ENCODE measurements around the gene COL6A6.

The COL6A6 gene, protein sequence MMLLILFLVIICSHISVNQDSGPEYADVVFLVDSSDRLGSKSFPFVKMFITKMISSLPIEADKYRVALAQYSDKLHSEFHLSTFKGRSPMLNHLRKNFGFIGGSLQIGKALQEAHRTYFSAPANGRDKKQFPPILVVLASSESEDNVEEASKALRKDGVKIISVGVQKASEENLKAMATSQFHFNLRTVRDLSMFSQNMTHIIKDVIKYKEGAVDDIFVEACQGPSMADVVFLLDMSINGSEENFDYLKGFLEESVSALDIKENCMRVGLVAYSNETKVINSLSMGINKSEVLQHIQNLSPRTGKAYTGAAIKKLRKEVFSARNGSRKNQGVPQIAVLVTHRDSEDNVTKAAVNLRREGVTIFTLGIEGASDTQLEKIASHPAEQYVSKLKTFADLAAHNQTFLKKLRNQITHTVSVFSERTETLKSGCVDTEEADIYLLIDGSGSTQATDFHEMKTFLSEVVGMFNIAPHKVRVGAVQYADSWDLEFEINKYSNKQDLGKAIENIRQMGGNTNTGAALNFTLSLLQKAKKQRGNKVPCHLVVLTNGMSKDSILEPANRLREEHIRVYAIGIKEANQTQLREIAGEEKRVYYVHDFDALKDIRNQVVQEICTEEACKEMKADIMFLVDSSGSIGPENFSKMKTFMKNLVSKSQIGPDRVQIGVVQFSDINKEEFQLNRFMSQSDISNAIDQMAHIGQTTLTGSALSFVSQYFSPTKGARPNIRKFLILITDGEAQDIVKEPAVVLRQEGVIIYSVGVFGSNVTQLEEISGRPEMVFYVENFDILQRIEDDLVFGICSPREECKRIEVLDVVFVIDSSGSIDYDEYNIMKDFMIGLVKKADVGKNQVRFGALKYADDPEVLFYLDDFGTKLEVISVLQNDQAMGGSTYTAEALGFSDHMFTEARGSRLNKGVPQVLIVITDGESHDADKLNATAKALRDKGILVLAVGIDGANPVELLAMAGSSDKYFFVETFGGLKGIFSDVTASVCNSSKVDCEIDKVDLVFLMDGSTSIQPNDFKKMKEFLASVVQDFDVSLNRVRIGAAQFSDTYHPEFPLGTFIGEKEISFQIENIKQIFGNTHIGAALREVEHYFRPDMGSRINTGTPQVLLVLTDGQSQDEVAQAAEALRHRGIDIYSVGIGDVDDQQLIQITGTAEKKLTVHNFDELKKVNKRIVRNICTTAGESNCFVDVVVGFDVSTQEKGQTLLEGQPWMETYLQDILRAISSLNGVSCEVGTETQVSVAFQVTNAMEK (N-terminal part only)

DNA sequence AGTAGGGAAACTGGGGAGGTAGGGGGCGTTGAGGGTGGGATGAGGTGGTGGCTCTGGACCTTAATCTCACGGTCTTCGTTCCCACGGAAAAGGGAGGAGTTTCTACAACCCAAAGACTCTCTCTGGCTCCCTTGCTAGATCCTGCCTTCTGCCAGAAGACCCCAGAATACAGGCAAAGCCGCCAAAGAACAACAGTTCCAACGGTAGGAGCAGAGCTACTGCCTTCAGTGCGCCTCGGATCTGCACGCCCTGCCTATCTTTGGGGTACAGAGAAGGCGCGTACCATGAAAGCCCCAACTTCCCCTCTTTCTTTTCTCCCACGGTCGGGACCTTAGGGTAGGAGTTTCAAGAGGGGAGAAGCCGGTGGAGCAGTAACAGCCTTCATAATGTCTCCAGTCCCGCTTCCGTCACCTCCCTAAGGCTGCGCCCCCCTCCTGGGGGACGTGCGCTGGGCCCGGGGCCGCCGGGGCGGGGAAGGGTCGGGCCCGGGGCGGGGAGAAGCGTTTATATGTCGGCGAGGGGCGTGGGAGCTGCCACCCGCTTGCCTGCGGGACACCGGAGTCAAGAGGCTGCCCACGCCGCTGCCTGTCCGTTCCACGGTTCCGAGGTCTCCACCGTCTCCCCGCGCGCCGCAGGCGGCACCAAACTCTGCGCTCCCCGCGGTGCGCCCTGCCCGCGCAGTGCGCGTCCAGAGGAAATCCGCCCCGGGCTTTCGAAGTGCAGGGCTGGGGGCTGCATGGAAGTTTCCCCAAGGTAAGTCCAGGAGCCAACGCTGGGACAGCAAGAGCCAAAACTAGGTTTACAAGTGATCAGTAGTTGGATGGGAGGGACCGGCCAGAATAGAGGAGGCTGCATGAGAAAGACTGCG, at the start of gene COL6A6:
Gene COL6A6 (plus strand): TSS at position 533 of the 868 bp plus-strand sequence. CDS start 43,188 bp downstream, outside the sequence.
- no peak within 1 kb of the TSS for H3K9ac ChIP-seq (ENCODE audit: insufficient read length)
- peak within 1 kb of the TSS; percentile 55 for H3K4me3 ChIP-seq
- H3K27ac ChIP-seq: no peak within 1 kb of the TSS
- no peaks in the 10 kb centered on the region for H3K36me3 ChIP-seq (ENCODE audit: insufficient read depth, low read length)
- H3K9me3 ChIP-seq (ENCODE audit: low read depth, low read length): no peaks in the 10 kb centered on the region
- peak; percentile 92 for TF ChIP-seq EZH2 (IDR thresholded peaks at IDR 0.05)
- no peak for TF ChIP-seq POLR2AphosphoS5 (IDR thresholded peaks at IDR 0.05; ENCODE audit: borderline replicate concordance, low read depth, low read length)
- no peak for TF ChIP-seq FOXP2 (optimal IDR thresholded peaks at IDR 0.05; ENCODE audit: control extremely low read depth, extremely low read length, insufficient read depth)
- DNase-seq (ENCODE audit: low read depth, low spot score): no peak

DNA sequence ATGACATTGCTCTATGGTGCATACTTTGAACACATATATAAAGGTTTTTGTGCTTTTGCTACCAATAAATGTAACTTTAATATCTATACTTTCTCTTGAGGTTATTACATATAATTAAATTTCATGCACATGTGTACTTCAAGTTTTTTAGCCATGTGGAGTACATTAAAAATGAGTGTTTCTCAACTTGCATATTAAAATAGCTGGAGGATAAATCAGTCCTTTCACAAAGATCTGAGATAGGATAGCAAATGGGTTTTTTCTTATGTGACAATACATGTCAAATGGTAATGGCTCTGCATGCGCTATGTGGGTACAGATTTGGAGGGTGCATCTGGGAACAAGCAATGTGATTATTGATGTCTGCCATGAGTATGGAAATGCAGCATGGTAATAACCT, 48.7 kb upstream of the COL6A6 start:
- DNase-seq (ENCODE audit: low read depth, low spot score): no peak
- peak overlapping the region; percentile 38; the same call in 1 of the 2 replicates for H3K27ac ChIP-seq
- no peaks in the 10 kb centered on the region for H3K36me3 ChIP-seq (ENCODE audit: insufficient read depth, low read length)
- H3K9me3 ChIP-seq (ENCODE audit: low read depth, low read length): no peaks in the 10 kb centered on the region
- no peak for TF ChIP-seq POLR2AphosphoS5 (IDR thresholded peaks at IDR 0.05; ENCODE audit: borderline replicate concordance, low read depth, low read length)
- no peak for TF ChIP-seq FOXP2 (optimal IDR thresholded peaks at IDR 0.05; ENCODE audit: control extremely low read depth, extremely low read length, insufficient read depth)
- H3K9ac ChIP-seq (ENCODE audit: insufficient read length): no peak overlapping the region
- H3K4me3 ChIP-seq: peak overlapping the region; percentile 20; the same call in 1 of the 2 replicates

DNA sequence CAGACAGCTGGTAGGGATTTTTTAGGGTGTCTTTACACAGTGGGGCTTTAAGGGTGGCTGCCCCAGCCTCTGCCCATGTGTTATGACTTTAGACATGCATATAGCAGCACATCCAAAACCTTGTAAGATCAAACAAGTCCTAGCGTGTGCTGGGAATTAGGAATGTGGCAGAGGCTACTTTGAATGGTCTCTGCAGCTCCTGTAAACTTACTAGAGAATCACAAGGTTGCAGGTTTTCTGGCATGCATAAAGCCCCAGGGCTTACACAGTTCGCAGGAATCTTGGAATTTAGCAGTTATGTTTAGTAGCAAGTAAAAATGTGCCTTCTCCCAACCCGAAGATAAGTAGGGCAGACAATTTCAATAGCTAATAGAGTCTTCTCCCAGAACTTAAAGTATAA, 46.9 kb upstream of the COL6A6 start:
- peak overlapping the region; percentile 33; the same call in 1 of the 2 replicates for H3K27ac ChIP-seq
- no peak for TF ChIP-seq EZH2 (IDR thresholded peaks at IDR 0.05)
- no peak for TF ChIP-seq POLR2AphosphoS5 (IDR thresholded peaks at IDR 0.05; ENCODE audit: borderline replicate concordance, low read depth, low read length)
- no peak for TF ChIP-seq FOXP2 (optimal IDR thresholded peaks at IDR 0.05; ENCODE audit: control extremely low read depth, extremely low read length, insufficient read depth)
- DNase-seq (ENCODE audit: low read depth, low spot score): no peak
- peak overlapping the region; percentile 23; the same call in 1 of the 2 replicates for H3K4me3 ChIP-seq
- H3K9me3 ChIP-seq (ENCODE audit: low read depth, low read length): no peaks in the 10 kb centered on the region
- H3K9ac ChIP-seq (ENCODE audit: insufficient read length): no peak overlapping the region
- no peaks in the 10 kb centered on the region for H3K36me3 ChIP-seq (ENCODE audit: insufficient read depth, low read length)

DNA sequence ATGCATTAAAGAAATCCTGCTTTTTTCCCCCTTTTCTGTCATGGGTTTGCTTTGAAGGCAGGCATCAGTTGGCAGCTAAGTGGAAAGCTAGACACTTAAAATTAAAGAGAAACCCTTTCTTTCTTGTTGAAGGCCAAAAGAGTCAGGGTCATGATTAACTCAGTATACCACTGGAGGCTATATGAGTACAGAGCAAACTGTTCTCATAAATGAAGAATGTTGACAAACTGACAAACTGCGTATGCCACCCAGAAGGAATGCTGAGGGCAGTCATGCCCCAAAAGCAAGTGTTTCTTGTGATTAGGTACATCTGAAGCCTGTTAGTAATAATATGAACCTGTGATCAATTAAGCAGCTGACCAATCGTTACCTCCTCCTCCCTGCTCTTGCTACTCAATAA, 43.6 kb upstream of the COL6A6 start:
- no peak overlapping the region for H3K9ac ChIP-seq (ENCODE audit: insufficient read length)
- TF ChIP-seq EZH2 (IDR thresholded peaks at IDR 0.05) (no peak), POLR2AphosphoS5 (IDR thresholded peaks at IDR 0.05; ENCODE audit: borderline replicate concordance, low read depth, low read length) (no peak), FOXP2 (optimal IDR thresholded peaks at IDR 0.05; ENCODE audit: control extremely low read depth, extremely low read length, insufficient read depth) (no peak)
- H3K9me3 ChIP-seq (ENCODE audit: low read depth, low read length): no peaks in the 10 kb centered on the region
- no peak overlapping the region for H3K4me3 ChIP-seq
- no peak for DNase-seq (ENCODE audit: low read depth, low spot score)
- H3K27ac ChIP-seq: no peak overlapping the region
- H3K36me3 ChIP-seq (ENCODE audit: insufficient read depth, low read length): no peaks in the 10 kb centered on the region

DNA sequence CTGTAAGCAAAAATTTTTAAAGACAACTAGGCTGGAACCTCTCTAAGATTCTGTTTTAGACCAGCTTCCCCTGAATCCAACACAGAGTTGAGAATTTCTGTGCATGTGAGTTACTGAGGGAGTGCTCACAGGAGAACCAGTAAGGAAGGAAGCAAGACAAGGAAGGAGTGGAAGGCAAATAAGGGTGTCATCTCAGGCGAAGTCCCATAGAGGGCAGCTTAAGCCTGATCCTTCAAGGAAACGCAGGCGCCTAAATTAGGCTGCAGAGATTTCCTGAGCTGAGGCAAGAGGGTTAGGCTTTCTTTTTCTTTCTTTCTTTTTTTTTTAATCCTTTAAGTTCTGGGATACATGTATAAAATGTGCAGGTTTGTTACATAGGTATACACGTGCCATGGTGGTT, 36.2 kb upstream of the COL6A6 start:
- Histone ChIP-seq H3K36me3 (ENCODE audit: insufficient read depth, low read length) (no peaks in the 10 kb centered on the region), H3K4me3 (no peak overlapping the region), H3K27ac (no peak overlapping the region), H3K9me3 (ENCODE audit: low read depth, low read length) (no peaks in the 10 kb centered on the region), H3K9ac (ENCODE audit: insufficient read length) (no peak overlapping the region)
- DNase-seq (ENCODE audit: low read depth, low spot score): no peak
- no peak for TF ChIP-seq POLR2AphosphoS5 (IDR thresholded peaks at IDR 0.05; ENCODE audit: borderline replicate concordance, low read depth, low read length)
- no peak for TF ChIP-seq FOXP2 (optimal IDR thresholded peaks at IDR 0.05; ENCODE audit: control extremely low read depth, extremely low read length, insufficient read depth)
- no peak for TF ChIP-seq EZH2 (IDR thresholded peaks at IDR 0.05)

DNA sequence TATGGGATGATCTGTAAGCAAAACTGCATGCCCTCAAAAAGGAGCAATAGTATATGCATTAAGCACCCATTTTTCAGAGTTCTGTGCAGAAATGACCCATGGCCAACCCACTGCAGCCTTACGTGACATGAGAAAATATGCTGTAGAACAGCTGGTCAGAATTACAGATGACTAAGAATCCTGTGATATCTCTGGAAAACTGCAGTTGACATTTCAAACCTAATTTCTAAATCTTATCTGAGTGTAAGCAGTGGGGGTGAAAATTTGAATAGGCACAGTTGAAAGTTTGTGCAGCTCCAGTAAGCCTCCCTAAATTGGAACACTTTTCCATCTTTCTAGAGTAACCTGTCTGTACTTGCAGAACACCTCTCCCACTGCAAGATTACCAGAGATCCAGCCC, 28.7 kb upstream of the COL6A6 start:
- no peak for TF ChIP-seq FOXP2 (optimal IDR thresholded peaks at IDR 0.05; ENCODE audit: control extremely low read depth, extremely low read length, insufficient read depth)
- no peak for TF ChIP-seq POLR2AphosphoS5 (IDR thresholded peaks at IDR 0.05; ENCODE audit: borderline replicate concordance, low read depth, low read length)
- TF ChIP-seq EZH2 (IDR thresholded peaks at IDR 0.05): no peak
- DNase-seq (ENCODE audit: low read depth, low spot score): no peak
- Histone ChIP-seq H3K9me3 (ENCODE audit: low read depth, low read length) (no peaks in the 10 kb centered on the region), H3K36me3 (ENCODE audit: insufficient read depth, low read length) (no peaks in the 10 kb centered on the region), H3K4me3 (no peak overlapping the region), H3K27ac (no peak overlapping the region), H3K9ac (ENCODE audit: insufficient read length) (no peak overlapping the region)

DNA sequence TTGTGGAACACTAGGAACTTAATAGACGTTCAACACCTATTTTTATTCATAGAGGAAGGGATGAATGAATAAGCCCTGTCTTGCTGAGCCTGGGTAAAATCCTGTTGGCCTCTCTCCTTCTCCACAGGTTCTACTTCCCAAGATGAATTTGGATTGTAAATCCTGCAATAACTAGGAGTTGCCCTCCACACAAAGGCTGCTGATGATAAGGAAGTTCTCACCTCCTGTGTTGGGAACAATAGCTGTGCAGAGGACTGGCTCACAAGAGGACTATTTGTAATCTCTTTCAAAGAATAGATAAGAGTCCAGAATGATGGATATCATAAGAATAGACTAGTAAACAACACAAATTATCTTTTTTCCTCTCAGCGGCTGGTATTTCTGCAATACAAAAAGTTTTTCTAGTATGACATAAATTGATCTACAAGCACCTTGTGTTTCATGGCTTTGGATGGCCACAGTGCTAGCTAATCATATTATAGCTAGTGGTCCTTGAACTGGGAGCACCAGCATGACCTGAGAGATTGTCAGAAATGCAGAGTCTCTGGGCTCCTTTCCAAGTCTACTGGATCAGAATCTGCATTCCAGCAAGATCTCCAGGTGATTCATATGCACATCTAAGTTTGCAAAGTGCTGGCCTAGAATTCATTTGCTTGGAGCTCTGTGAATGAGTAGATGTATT, 28.1 kb upstream of the COL6A6 start:
- no peaks in the 10 kb centered on the region for H3K36me3 ChIP-seq (ENCODE audit: insufficient read depth, low read length)
- no peaks in the 10 kb centered on the region for H3K9me3 ChIP-seq (ENCODE audit: low read depth, low read length)
- no peak overlapping the region for H3K4me3 ChIP-seq
- H3K27ac ChIP-seq: no peak overlapping the region
- no peak for DNase-seq (ENCODE audit: low read depth, low spot score)
- no peak for TF ChIP-seq EZH2 (IDR thresholded peaks at IDR 0.05)
- no peak for TF ChIP-seq FOXP2 (optimal IDR thresholded peaks at IDR 0.05; ENCODE audit: control extremely low read depth, extremely low read length, insufficient read depth)
- no peak for TF ChIP-seq POLR2AphosphoS5 (IDR thresholded peaks at IDR 0.05; ENCODE audit: borderline replicate concordance, low read depth, low read length)
- H3K9ac ChIP-seq (ENCODE audit: insufficient read length): no peak overlapping the region

Data from SK-N-MC (cell line).